Breast epithelium (tissue), 4 donors: ENCODE measurements around the gene XDH. TPM values are rescaled to one million over a fixed set of nuclear protein-coding genes. Genes with fewer than 3 reads are reported as not detected.

ENCODE experiments used
- DNase-seq, 2 donors: peaks; one replicate each; pipeline ENCODE4 v3.0.0-alpha.2; 2019; ENCODE audit warnings: low spot score in 2 of 2
- H3K27ac ChIP-seq, 2 donors: fragments of 200-600 bp; sonication (generic) in 1 of 2; one replicate each; pipeline ENCODE4 v1.5.1; 2016 to 2019; ENCODE audit warnings: mild to moderate bottlenecking in 1 of 2
- H3K27me3 ChIP-seq, 2 donors: fragments of 200-600 bp; sonication (generic) in 1 of 2; one replicate each; pipeline versions ENCODE4 v1.5.1 to v1.6.0; 2017 to 2019; ENCODE audit warnings: control low read depth in 1 of 2, mild to moderate bottlenecking in 1 of 2
- H3K36me3 ChIP-seq: fragments of 200-600 bp; one replicate; pipeline ENCODE4 v1.5.1; 2019
- H3K4me1 ChIP-seq, 2 donors: fragments of 200-600 bp; sonication (generic); one replicate each; pipeline ENCODE4 v1.5.1; 2016 to 2019; ENCODE audit warnings: control low read depth in 1 of 2
- H3K4me3 ChIP-seq, 3 donors: fragments of 200-600 bp; sonication (generic); 1 replicate in 2 of 3; 2 replicates in 1 of 3; pipeline ENCODE4 v1.5.1; 2016 to 2019; ENCODE audit warnings: mild to moderate bottlenecking in 3 of 3, moderate library complexity in 2 of 3
- H3K9me3 ChIP-seq, 2 donors: fragments of 200-600 bp; sonication (generic) in 1 of 2; one replicate each; pipeline ENCODE4 v1.5.1; 2016 to 2019; ENCODE audit warnings: control low read depth in 1 of 2
- CTCF ChIP-seq, 3 donors: fragments of 450-650 bp; IDR thresholded peaks; one replicate each; pipeline ENCODE4 v1.5.1; 2016 to 2017; ENCODE audit warnings: antibody characterized with exemption in 3 of 3, mild to moderate bottlenecking in 3 of 3, moderate library complexity in 3 of 3
- POLR2A ChIP-seq: fragments of 450-650 bp; IDR thresholded peaks from one replicate; pipeline ENCODE4 v1.6.1; 2016; ENCODE audit warnings: antibody characterized with exemption, mild to moderate bottlenecking, moderate library complexity
- POLR2AphosphoS5 ChIP-seq, 3 donors: sonication (generic); formaldehyde crosslinking; IDR thresholded peaks; one replicate each; pipeline ENCODE4 v1.6.1; 2017; ENCODE audit warnings: antibody characterized with exemption in 3 of 3
- intact Hi-C: fragments of 100-400 bp; cut with DNase I; formaldehyde crosslinking; loops from one replicate; pipeline ENCODE4 v1.15.1; 2023; ENCODE audit warnings: low total_unique reads
- total RNA-seq, 3 donors: library from RNA; depleted of rRNA; stranded (reverse); fragments of >200 nt; gene quantifications; one replicate each; pipeline ENCODE4 v1.1.0, GENCODE V29; 2016

XDH gene
- total RNA-seq, 3 donors from 2014 or later, result 0.16 to 6.9 (median 1.3) TPM

- DNase-seq, result no peak
- H3K4me1 ChIP-seq, result no peaks in the 10 kb centered on the region
- TF ChIP-seq POLR2A, result no peak
- TF ChIP-seq POLR2AphosphoS5 (IDR thresholded peaks at IDR 0.05), result no peak
- TF ChIP-seq CTCF (IDR thresholded peaks at IDR 0.05), result no peak
Measured at GRCh38 chr2:31381601-31382000, 32.9 kb downstream of the XDH start.

GRCh38 chr2:31380243-31380642 lies 34.3 kb downstream of the XDH start:
- Histone ChIP-seq H3K36me3 (no peaks in the 10 kb centered on the region), H3K27ac (no peak overlapping the region), H3K4me3 (no peak overlapping the region), H3K27me3 (no peaks in the 10 kb centered on the region), H3K9me3 (no peaks in the 10 kb centered on the region), H3K4me1 (no peaks in the 10 kb centered on the region)
- no peak for DNase-seq
- TF ChIP-seq POLR2A (no peak), CTCF (IDR thresholded peaks at IDR 0.05) (no peak), POLR2AphosphoS5 (IDR thresholded peaks at IDR 0.05) (no peak)
- intact Hi-C loops, result no loop called here

More at GRCh38 chr2:31381601-31382000, 32.9 kb downstream of the XDH start:
- Histone ChIP-seq H3K4me3 (no peak overlapping the region), H3K27me3 (no peaks in the 10 kb centered on the region), H3K9me3 (no peaks in the 10 kb centered on the region), H3K27ac (no peak overlapping the region), H3K36me3 (no peaks in the 10 kb centered on the region)
- intact Hi-C loops, result no loop called here

GRCh38 chr2:31379747-31380146 lies 34.8 kb downstream of the XDH start:
- H3K4me1 ChIP-seq, result no peaks in the 10 kb centered on the region
- no peak overlapping the region for H3K27ac ChIP-seq
- DNase-seq, result no peak
- H3K36me3 ChIP-seq, result no peaks in the 10 kb centered on the region
- H3K4me3 ChIP-seq, result no peak overlapping the region
- no peaks in the 10 kb centered on the region for H3K9me3 ChIP-seq
- H3K27me3 ChIP-seq, result no peaks in the 10 kb centered on the region
- intact Hi-C loops, result no loop called here
- TF ChIP-seq POLR2AphosphoS5 (IDR thresholded peaks at IDR 0.05) (no peak), POLR2A (no peak), CTCF (IDR thresholded peaks at IDR 0.05) (no peak)

- intact Hi-C loops, result no loop called here
- no peak overlapping the region for H3K4me3 ChIP-seq
- no peak overlapping the region for H3K27ac ChIP-seq
- no peaks in the 10 kb centered on the region for H3K36me3 ChIP-seq
- TF ChIP-seq POLR2A, result no peak
- H3K9me3 ChIP-seq, result no peaks in the 10 kb centered on the region
- no peaks in the 10 kb centered on the region for H3K27me3 ChIP-seq
- DNase-seq, result no peak
- no peaks in the 10 kb centered on the region for H3K4me1 ChIP-seq
Measured at GRCh38 chr2:31378791-31379501, 35.6 kb downstream of the XDH start.

- no peak for DNase-seq
- Histone ChIP-seq H3K27ac (no peak overlapping the region), H3K4me3 (no peak overlapping the region), H3K36me3 (no peaks in the 10 kb centered on the region), H3K4me1 (no peaks in the 10 kb centered on the region), H3K27me3 (no peaks in the 10 kb centered on the region), H3K9me3 (no peaks in the 10 kb centered on the region)
- intact Hi-C loops, result no loop called here
- TF ChIP-seq POLR2AphosphoS5 (IDR thresholded peaks at IDR 0.05) (no peak), CTCF (IDR thresholded peaks at IDR 0.05) (no peak)
Measured at GRCh38 chr2:31378389-31378788, 36.2 kb downstream of the XDH start.
